SU-DHL-6 (cell line): ENCODE data around the gene ECI2.

Experiments used
- CTCF ChIP-seq: fragments of 200-600 bp; sonication (generic); IDR thresholded peaks from one replicate; pipeline ENCODE4 v1.5.1; 2017; ENCODE audit warnings: antibody characterized with exemption, mild to moderate bottlenecking, low read length, moderate library complexity; ENCODE audit not compliant: insufficient read depth, poor library complexity, severe bottlenecking
- EZH2phosphoT487 ChIP-seq: fragments of 200-600 bp; sonication (generic), shearing (Covaris generic); conservative IDR thresholded peaks from 2 replicates; pipeline ENCODE4 v1.6.1; 2018; ENCODE audit warnings: mild to moderate bottlenecking, antibody characterized with exemption, low read length, moderate library complexity, mixed read lengths

- TF ChIP-seq CTCF: no peak
- no peak for TF ChIP-seq EZH2phosphoT487
Observed at GRCh38 chr6:4103929-4104328, 31.4 kb downstream of the ECI2 start.
